HG02870 (cell line): Measurements from ENCODE around the gene THOC6.

Source experiments
- ATAC-seq: cut with Tn5 transposase; IDR thresholded peaks from one replicate; pipeline ENCODE4 v1.9.1; 2021; ENCODE audit warnings: mild to moderate bottlenecking, moderate library complexity; ENCODE audit not compliant: unreplicated experiment

The THOC6 gene

DNA sequence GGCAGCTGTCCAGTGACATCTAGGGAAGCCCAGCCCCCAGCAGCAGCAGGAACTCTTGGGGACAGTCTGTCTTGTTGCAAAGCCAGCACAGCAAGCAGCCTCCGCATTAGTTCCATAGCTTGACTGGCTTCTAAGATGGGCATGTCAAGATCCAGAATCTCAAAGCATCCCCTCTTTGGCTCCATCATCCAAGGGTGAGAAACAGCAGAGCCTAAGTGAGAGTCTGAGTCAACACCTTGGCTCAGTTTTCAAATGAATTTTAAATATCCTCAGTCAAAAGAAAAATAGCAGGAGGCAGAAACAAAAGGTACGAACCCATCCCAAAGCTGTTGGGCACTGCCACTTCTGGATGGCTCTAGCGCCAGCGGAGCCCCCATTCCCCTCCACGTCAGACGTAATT, 8.9 kb upstream of the THOC6 start:
- no peak for ATAC-seq

DNA sequence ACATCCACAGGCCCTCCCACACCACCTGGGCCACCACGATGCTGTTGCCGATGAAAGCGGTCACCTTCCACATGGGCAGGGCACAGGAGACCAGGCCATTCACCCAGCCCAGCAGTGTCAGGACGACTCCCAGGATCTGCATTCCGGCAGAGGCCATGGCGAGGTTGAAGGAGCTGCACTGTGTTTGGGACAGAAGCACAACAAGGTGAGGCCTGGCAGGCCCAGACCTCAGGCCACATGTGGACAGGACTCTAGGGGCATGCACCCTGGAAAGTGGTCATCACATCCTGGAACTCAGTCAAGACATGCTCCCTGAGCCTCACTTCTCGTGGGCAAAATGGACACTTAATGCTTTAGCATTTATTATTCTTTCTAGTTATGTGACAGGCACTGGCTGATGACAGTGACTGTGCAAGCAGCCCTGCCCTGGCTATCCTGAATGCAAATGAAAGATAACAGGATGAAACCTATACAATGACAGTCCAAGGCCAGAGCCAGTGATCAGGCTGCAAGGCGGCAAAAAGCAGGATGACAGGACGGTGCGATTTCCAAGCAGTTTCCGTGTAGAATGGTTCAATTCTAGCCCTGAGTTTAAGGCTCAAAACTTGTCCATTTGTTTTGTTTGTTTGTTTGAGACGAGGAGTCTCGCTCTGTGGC, 7.8 kb upstream of the THOC6 start:
- ATAC-seq = no peak

DNA sequence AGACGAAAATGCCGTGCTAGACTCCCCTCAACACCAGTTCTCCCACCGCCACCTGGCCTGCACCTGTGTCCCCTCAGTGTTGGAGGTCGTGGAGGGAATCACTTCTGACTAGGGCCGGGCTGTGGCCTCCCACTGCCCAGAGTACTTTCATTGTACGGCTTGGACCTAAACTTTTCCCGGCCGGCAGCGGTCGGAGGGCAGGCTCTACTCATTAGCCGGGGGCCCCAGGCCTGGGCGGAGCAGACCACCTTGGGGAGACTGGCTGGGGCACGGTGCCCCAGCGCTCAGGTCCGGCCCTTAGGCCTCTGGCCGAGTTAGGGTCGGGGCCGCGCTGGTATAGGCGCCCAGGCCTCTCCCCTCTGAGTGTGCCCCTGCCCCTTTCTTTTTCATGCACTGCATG, 6.5 kb upstream of the THOC6 start:
- no peak for ATAC-seq

DNA sequence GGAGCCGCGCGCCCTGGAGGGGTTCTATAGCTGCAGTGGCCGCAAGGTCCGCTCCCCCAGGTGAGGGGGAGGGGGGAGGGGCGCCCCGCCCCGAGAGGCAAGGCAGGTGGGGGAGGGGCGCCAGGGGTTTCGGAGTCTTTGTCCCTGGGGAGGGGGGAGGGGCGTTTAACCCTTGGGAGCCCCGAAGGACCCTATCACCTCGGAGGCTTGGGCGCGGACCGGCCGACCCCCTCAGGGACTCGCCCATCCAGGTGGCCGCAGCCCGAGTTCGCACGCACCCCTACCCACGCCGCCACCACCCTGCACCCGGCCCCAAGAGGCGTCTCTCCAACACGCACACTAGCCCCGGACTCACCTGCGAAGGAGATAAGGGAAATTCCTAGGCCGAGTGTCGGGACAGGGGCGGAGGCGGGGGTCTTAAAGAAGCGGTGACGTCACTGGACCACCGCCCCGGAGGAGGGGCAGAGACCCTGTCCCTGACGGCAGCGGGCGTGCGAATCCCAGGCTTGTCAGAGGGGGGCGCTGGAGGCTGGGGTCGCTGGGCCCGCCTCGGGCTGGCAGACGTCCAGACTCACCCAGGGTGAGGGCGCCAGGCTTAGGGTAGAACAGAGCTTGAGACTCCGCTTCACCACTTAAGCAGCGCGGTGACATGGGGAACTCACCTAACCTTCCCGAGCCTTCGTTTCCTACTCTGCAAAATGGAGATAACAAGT, 5.9 kb upstream of the THOC6 start, which contains the start of gene CLDN6:
CLDN6 (minus strand) TSS at position 390 of the 713 bp plus-strand sequence. CDS start 2,162 bp downstream, outside the sequence.
- ATAC-seq = no peak

DNA sequence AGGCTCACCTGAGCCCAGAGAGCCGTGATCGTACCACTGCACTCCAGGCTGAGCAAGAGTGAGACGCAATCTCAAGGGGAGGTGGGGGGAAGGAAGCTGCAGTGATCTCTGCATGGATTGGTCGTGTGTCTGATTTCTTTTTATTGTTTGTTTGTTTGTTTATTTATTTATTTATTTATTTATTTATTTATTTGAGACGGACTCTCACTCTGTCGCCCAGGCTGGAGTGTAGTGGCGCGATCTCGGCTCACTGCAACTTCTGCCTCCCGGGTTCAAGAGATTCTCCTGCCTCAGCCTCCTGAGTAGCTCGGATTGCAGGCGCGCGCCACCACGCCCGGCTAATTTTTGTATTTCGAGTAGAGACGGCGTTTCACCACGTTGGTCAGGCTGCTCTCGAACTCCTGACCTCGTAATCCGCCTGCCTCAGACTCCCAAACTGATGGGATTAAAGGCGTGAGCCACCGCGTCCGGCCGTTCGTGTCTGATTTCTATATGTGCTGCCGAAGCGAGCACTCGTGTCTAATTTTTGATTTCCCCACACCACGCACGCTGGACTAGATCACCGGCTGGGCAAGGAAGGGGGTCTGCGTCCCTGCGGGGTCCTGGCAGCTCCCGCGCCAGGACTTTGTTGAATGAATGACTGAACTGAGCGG, 4.1 kb upstream of the THOC6 start:
- no peak for ATAC-seq

DNA sequence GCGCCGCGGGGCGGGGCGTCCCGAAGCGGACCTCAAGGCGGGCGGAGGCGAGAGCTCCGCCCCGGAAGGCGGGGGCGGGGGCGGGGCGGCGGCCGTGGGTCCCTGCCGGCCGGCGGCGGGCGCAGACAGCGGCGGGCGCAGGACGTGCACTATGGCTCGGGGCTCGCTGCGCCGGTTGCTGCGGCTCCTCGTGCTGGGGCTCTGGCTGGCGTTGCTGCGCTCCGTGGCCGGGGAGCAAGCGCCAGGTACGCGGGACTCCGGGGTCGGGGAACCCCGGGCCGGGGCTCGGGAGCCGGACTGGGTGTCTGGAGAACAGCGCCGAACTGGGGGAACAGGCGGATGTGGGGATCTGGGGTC, 3.6 kb upstream of the THOC6 start, which contains the start of gene TNFRSF12A:
TNFRSF12A (plus strand) TSS at position 122 of the 357 bp plus-strand sequence; CDS start at position 152, 30 bp downstream.
- no peak for ATAC-seq

DNA sequence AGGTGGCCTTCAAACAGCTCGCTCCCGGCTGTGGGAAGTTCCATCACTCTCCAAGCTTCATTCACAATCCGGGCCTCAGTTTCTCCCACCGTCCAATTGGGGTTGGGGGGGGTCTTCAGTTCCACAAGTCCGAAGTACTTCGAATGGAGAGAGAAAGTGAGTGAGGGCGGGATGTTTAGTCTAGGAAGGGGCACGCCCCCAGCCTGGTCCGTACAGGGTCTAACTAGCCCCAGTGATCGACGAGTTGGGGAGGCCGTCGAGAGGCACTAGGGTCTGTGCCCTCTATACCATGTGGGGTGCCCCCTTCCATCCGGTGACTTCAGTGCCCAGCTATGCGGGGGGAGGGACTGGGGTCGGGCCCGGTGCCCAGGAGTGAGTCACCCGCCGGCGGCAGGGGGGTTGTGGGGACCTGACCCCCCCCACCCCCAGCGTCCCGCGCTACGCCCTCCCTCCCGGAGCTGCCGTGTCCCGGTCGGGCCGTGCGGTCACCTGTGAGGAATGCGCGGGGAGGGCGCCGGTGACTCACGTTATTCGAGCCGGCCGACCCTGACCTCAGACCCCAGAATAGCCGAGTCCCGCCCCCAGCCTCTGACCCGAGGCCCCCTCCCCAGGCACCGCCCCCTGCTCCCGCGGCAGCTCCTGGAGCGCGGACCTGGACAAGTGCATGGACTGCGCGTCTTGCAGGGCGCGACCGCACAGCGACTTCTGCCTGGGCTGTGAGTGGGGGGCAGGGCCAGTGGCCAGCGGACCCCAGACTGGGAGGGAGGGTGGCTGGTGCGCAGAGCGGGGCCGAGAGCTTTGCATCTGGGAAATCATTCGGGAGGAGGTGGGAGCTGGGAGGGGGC, 3.0 kb upstream of the THOC6 start:
- ATAC-seq = no peak

DNA sequence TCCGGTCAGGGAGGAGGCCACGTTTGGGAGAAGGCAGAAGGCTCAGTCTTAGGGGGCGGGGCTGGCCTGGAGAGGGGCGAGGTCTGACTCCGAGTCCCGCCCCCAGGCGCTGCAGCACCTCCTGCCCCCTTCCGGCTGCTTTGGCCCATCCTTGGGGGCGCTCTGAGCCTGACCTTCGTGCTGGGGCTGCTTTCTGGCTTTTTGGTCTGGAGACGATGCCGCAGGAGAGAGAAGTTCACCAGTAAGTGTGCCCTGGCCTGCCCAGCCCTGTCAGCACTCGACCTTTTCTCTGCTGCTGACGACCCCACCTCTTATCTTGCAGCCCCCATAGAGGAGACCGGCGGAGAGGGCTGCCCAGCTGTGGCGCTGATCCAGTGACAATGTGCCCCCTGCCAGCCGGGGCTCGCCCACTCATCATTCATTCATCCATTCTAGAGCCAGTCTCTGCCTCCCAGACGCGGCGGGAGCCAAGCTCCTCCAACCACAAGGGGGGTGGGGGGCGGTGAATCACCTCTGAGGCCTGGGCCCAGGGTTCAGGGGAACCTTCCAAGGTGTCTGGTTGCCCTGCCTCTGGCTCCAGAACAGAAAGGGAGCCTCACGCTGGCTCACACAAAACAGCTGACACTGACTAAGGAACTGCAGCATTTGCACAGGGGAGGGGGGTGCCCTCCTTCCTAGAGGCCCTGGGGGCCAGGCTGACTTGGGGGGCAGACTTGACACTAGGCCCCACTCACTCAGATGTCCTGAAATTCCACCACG, 2.2 kb upstream of the THOC6 start:
- ATAC-seq = no peak

DNA sequence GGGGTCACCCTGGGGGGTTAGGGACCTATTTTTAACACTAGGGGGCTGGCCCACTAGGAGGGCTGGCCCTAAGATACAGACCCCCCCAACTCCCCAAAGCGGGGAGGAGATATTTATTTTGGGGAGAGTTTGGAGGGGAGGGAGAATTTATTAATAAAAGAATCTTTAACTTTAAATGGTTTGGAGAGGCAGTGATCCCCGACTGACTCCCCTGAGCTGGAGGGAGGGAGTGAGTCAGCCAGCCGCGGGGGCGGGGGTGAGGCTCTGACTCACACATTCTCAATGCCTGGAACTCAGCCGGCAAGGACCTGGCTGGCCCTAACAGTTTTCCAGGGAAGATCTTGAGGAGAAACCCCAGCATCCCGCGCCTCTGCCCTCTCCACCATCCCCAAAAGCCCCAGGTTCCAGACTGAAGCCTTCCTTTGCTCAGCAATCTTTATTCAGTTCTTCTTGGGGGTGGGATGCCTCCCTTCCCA, 1.6 kb upstream of the THOC6 start:
- no peak for ATAC-seq

DNA sequence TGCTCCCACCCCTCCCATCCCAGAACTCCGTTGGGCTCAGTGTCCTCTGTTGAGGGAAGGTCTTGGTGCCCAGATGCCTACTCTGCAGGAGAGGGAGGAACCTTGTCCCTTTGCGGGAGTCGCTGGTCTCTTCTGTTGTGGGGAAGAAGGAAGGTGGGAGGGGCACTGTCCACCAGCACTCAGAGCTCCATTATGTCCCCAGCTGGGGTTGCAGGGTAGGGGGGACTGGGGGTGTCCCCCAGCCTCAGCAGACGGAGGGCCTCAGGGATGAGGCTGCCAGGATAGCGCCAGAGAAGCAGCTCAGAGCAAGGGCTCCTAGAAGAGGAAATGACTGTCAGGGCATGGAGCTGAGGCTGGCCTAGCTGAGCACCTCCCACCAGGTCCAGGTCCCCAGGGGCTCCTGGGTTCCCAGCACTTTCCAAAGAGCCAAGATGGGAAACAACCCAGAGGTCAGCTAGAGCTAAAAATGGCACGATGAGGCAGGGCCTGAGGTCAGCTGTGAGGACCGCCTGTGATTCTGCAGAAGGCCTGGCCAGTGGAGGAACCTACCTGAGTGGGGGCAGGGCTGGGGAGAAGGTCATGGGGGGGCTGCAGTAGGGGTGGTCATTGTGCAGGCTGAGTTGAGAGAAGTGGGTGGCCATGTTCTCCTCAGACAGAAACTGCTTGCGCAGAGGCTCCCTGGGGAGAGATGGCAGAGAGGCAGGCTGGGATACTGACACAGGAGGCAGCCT, 986 bp upstream of the THOC6 start:
- ATAC-seq = no peak

DNA sequence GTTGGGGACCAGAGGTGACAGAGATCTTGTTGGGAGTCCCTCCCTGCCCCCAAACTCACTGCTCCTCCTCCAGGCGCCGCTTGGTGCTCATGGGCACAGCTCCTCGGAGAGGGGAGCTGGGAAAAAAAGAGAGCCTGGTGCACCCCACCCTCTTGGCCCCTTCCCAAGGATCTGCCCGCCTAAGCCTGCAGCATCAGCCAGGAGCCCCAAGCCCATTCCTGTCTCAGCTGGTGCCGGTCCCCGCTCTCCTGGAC, 493 bp upstream of the THOC6 start:
- ATAC-seq = no peak

DNA sequence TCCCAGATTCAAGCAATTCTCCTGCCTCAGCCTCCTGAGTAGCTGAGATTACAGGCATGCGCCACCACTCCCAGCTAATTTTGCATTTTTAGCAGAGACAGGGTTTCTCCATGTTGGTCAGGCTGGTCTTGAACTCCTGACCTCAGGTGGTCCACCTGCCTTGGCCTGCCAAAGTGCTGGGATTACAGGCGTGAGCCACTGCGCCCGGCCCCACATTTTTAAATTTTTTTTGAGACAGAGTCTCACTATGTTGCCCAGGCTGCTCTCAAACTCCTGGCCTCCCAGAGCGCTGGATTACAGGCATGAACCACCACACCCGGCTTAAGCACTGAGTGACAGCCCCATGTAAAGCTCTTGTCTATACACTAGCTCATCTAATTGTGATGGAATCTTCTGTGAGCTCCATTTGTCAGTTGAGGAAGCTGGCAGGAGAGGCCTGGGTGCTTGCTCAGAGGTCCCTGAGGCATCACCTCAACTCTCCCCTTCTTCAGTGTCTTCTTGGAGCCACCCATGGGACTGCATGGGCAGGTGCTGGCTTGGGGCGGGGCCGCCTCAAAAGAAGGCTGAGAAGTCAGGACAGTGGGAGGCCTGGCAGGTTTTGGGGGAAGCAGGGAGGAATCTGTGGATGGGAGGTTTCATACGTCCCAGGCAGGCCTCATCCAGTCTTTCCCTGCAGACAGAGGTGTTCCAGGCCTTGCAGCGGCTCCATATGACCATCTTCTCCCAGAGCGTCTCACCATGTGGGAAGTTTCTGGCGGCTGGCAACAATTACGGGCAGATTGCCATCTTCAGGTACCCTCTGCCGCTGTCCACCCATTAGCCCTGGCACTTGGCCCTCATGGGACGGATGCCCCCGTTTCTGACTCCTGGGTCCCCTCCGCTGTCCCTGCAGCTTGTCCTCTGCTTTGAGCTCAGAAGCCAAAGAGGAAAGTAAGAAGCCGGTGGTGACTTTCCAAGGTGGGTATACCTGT, 1.5 kb downstream of the THOC6 start:
- no peak for ATAC-seq

DNA sequence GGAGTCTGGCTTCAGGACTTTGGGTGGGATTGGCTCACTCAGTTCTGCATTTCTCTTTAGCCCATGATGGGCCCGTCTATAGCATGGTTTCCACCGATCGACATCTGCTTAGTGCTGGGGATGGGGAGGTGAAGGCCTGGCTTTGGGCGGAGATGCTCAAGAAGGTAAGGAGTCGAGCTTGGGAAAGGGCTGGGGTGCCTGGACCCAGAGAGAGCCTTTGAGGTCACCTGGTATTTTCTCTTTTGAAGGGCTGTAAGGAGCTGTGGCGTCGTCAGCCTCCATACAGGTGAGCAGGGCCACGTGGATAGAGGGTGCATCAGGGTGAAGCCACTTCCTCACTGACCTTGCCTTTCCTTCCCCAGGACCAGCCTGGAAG, 2.2 kb downstream of the THOC6 start:
- ATAC-seq = no peak

DNA sequence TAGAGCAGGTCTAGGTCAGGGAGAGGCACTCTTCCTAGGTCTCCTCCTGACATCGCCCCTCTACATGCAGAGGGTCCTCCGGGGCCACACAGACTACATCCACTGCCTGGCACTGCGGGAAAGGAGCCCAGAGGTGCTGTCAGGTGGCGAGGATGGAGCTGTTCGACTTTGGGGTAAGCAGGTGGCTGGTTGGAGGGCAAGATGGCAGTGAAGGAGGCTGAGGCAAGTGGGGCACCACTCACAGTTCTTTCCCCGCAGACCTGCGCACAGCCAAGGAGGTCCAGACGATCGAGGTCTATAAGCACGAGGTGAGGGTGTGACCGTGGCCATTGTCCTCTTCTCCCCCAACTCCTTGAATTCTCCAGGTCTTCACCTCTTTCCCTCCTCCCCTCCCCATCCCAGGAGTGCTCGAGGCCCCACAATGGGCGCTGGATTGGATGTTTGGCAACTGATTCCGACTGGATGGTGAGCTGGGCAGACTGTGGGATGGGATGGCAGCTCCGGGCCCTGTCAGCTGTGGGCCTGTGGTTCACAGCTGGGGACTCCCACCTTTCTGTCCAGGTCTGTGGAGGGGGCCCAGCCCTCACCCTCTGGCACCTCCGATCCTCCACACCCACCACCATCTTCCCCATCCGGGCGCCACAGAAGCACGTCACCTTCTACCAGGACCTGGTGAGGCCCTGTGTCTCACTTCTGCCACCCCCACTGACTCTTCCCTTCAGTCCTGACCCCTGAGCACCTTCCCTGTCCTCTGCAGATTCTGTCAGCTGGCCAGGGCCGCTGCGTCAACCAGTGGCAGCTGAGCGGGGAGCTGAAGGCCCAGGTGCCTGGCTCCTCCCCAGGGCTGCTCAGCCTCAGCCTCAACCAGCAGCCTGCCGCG, 3.0 kb downstream of the THOC6 start:
- no peak for ATAC-seq

DNA sequence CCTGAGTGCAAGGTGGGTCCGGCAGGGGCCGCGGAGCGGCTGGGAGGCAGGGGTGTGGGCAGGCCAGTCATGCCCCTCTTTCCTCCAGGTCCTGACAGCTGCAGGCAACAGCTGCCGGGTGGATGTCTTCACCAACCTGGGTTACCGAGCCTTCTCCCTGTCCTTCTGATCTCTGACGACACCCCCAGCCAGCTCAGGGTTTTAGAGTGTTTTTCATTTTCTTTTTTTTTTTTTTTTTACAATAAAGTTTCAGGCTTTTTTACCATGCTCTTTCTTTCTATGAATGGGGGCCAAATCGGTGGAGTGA, 3.6 kb downstream of the THOC6 start:
- no peak for ATAC-seq

DNA sequence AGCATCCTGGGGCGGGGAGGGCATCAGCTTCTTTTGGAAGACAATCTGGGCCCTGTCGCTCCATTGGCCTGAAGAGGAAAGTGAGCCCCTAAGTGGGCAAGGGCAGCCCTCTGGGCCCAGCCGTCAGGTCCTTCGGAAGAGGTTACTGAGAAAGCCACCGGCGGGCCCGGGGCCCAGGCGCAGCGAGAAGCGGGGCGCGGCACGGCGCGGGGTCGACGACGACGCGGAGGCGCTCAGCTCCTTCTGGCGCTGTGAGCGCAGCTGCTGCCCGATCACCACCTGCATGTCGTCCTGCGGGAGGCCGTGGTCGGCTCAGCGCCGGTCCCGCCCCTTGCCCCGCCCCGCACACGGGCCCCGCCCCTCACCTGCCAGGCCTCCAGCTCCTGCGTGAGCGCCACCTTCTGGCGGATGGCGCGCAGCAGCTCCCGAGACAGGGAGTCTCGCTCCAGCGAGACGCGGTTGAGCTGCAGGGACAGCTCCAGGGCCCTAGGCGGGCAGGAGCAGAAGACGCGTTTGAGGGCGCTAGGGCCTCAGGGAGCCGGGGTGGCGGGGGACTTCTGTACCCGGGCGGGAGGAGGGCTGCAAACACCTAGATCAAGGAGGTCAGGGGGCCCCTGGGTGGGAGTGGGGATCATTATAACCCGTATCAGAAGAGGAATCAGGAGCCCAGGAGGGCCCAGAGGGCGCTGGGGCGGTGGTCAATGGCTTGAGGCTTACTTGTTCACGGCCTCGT, 4.3 kb downstream of the THOC6 start:
- ATAC-seq = no peak

DNA sequence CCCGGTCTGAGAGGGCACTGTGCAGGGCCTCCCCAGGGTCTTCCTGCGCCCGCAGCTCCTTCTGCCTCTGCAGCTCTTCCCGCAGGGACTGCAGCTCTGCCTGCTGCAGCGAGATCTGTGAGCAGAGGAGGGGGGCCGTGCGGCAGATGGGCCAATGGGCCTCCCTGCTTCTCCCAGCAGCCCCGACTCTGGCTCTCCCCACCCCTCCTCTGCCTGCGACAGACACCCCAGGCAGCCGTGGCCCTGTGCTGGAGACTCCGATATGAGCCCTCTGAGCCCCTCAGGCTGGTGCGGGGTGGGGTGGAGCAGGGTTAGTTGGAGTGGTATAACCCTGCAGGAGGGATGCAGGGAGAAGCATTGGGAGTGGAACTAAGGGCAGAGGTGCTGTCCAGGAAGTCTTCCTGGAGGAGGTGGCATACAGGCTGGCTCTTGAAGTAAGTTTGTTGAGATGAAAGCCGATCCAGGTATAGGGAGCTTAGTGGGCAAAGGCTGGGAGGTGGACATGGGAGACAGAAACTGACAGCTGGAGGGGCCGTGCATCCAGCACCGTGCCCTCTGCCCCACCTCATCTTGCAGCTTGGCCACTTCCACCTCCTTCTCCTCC, 5.0 kb downstream of the THOC6 start:
- no peak for ATAC-seq
